Psoas muscle (tissue), 8 donors: ENCODE results near the gene STX18. TPM values are rescaled to one million over a fixed set of nuclear protein-coding genes. Genes with fewer than 3 reads are reported as not detected.

Experiments used
- ATAC-seq, 4 donors: fragments of 200-7000 bp; cut with Tn5 transposase; one replicate each; pipeline ENCODE4 v1.9.1; 2020; ENCODE audit warnings: moderate library complexity in 3 of 4, mild to moderate bottlenecking in 2 of 4
- DNase-seq, 2 donors: peaks; one replicate each; pipeline ENCODE4 v3.0.0-alpha.2; 2020
- H3K27ac ChIP-seq: fragments of 200-600 bp; one replicate; pipeline ENCODE4 v1.8.0; 2022
- H3K27me3 ChIP-seq, 3 donors: fragments of 200-600 bp in 1 of 3; one replicate each; pipeline versions ENCODE4 v1.6.1 to v1.8.0; 2013 to 2022; ENCODE audit warnings: low read length in 2 of 3, mild to moderate bottlenecking in 2 of 3, moderate library complexity in 1 of 3; ENCODE audit not compliant: insufficient read depth in 3 of 3
- H3K36me3 ChIP-seq, 2 donors: fragments of 200-600 bp in 1 of 2; one replicate each; pipeline versions ENCODE4 v1.6.1 to v1.8.0; 2013 to 2022; ENCODE audit warnings: low read depth in 1 of 2, mild to moderate bottlenecking in 1 of 2, moderate library complexity in 1 of 2; ENCODE audit not compliant: insufficient read depth in 1 of 2
- H3K4me1 ChIP-seq: fragments of 200-600 bp; one replicate; pipeline ENCODE4 v1.8.0; 2022
- H3K4me3 ChIP-seq: fragments of 200-600 bp; one replicate; pipeline ENCODE4 v1.8.0; 2022; ENCODE audit warnings: mild to moderate bottlenecking
- H3K9me3 ChIP-seq: fragments of 200-600 bp; one replicate; pipeline ENCODE4 v1.8.0; 2022
- CTCF ChIP-seq: fragments of 200-600 bp; IDR thresholded peaks from one replicate; pipeline ENCODE4 v1.8.0; 2022; ENCODE audit warnings: antibody characterized with exemption
- WGBS, 3 donors: extraction: QIAGEN DNeasy Blood & Tissue Kit; methylation state at CpG; one replicate each; pipeline versions ENCODE4 v1.1.6 to v1.1.7; 2013; 5-methylcytosine and 5-hydroxymethylcytosine counted together
- intact Hi-C, 2 donors: fragments of 100-400 bp; cut with DNase I; formaldehyde crosslinking; loops; one replicate each; pipeline versions ENCODE4 v1.11.0 to v1.14.2; 2022
- polyA plus RNA-seq, 3 donors: library from polyadenylated mRNA; stranded (reverse); fragments of 200-250 nt; gene quantifications; one replicate each; pipeline ENCODE4 v1.2.3, GENCODE V29; 2013
- total RNA-seq, 4 donors: library from RNA; stranded (reverse); fragmentation: NEBNext Ultra II Directional in 2 of 4; extraction: Animal tissue kit (Norgen Biotek cat#: 25700) in 2 of 4; gene quantifications; one replicate each; pipeline versions ENCODE4 v1.2.1 to v1.2.4, GENCODE V29; 2021 to 2023
- donor health status: healthy with polysubstance abuse.
- donor health status: DM: no; HTN: no; CAD: no; lungs with moderate emphysema.
- donor health status: Bipolar disorder and iron deficiency.
- donor health status: healthy.
- donor health status: DM: yes; HTN: yes; CAD: no.
- donor health status: DM: no; HTN: no; CAD: no.
- donor health status: DM: no; HTN: no; CAD: no.
- donor health status: DM: yes; HTN: yes; CAD: no.

The STX18 gene
- total and polyA plus RNA-seq, 7 donors, result 12.1 to 29.7 (median 21.1) TPM

GRCh38 chr4:4535590-4535989 lies 6.3 kb downstream of the STX18 start:
- H3K9me3 ChIP-seq, result no peaks in the 10 kb centered on the region
- peaks cover 11% of the 10 kb centered on the region for H3K4me1 ChIP-seq
- intact Hi-C loops, result no loop called here
- H3K36me3 ChIP-seq, result no peaks in the 10 kb centered on the region
- no peak for TF ChIP-seq CTCF
- ATAC-seq, result no peak
- no peaks in the 10 kb centered on the region for H3K27me3 ChIP-seq
- no peak for DNase-seq
- H3K27ac ChIP-seq, result no peak overlapping the region
- no peak overlapping the region for H3K4me3 ChIP-seq

GRCh38 chr4:4534515-4535145 lies 7.2 kb downstream of the STX18 start:
- WGBS, 3 donors, result 96 to 98% (median 96%) methylated on average over 9 of the region's 9 CpGs
- no peak for TF ChIP-seq CTCF
- intact Hi-C loops, result no loop called here

GRCh38 chr4:4533461-4534169 lies 8.2 kb downstream of the STX18 start:
- Histone ChIP-seq H3K4me3 (no peak overlapping the region), H3K27me3 (no peaks in the 10 kb centered on the region), H3K9me3 (no peaks in the 10 kb centered on the region), H3K36me3 (no peaks in the 10 kb centered on the region), H3K4me1 (peaks cover 3% of the 10 kb centered on the region), H3K27ac (no peak overlapping the region)
- no peak for ATAC-seq
- intact Hi-C loops, result no loop called here
- 75 to 84% (median 80%) methylated on average over 8 of the region's 8 CpGs for WGBS, 3 donors
- no peak for TF ChIP-seq CTCF
- DNase-seq, result no peak

More at GRCh38 chr4:4534515-4535145, 7.2 kb downstream of the STX18 start:
- H3K27me3 ChIP-seq, result no peaks in the 10 kb centered on the region
- DNase-seq (no peak), ATAC-seq (no peak)
- no peak overlapping the region for H3K27ac ChIP-seq
- peaks cover 2% of the 10 kb centered on the region for H3K4me1 ChIP-seq
- no peaks in the 10 kb centered on the region for H3K9me3 ChIP-seq
- no peaks in the 10 kb centered on the region for H3K36me3 ChIP-seq
- H3K4me3 ChIP-seq, result no peak overlapping the region

- DNase-seq, result no peak
- 88 to 95% (median 93%) methylated on average over 3 of the region's 3 CpGs for WGBS, 3 donors
- TF ChIP-seq CTCF, result no peak
- Histone ChIP-seq H3K9me3 (no peaks in the 10 kb centered on the region), H3K4me1 (peaks cover 3% of the 10 kb centered on the region), H3K36me3 (peaks cover 0 to 3% of the 10 kb centered on the region in 2 donors), H3K27ac (no peak overlapping the region), H3K27me3 (no peaks in the 10 kb centered on the region), H3K4me3 (no peak overlapping the region)
- no peak for ATAC-seq
- intact Hi-C loops, result no loop called here
Observed at GRCh38 chr4:4532371-4533154, 9.3 kb downstream of the STX18 start.
